GM12878 (cell line): ENCODE results near the gene CELF2. TPM values are rescaled to one million over a fixed set of nuclear protein-coding genes. Genes with fewer than 3 reads are reported as not detected.

Experiments
- ATAC-seq: fragments of 200-7000 bp; cut with Tn5 transposase; 3 replicates; pipeline ENCODE4 v1.9.1; 2020; ENCODE audit warnings: mild to moderate bottlenecking, moderate library complexity
- BruUV-seq: library from RNA; stranded (reverse); fragments of 400-500 nt; replicated peaks from 2 replicates; lab custom pipeline; 2021; lab: Mats Ljungman, UMichigan
- CTCF ChIA-PET: fragments of 300-600 bp; sonication (Branson Sonifier 250); formaldehyde crosslinking; extraction: SDS; loops from one replicate; lab custom pipeline; 2021; ENCODE audit warnings: inconsistent platforms; lab: Yijun Ruan, JAX
- POLR2A ChIA-PET: fragments of 350-600 bp; formaldehyde crosslinking; extraction: SDS; loops from one replicate; lab custom pipeline; 2021; ENCODE audit warnings: inconsistent platforms; lab: Charles Lee
- RAD21 ChIA-PET: fragments of 300-600 bp; sonication (Branson Sonifier 250); formaldehyde crosslinking; loops from one replicate; lab custom pipeline; 2023; ENCODE audit warnings: antibody characterized with exemption; ENCODE audit not compliant: unreplicated experiment; lab: Charles Lee
- SMC1A ChIA-PET: fragments of 300-600 bp; sonication (Branson Sonifier 250); formaldehyde crosslinking; loops from one replicate; lab custom pipeline; 2023; ENCODE audit not compliant: unreplicated experiment, uncharacterized antibody; lab: Charles Lee
- DNase-seq: peaks from one replicate; pipeline ENCODE4 v3.0.0-alpha.2; 2011; ENCODE audit warnings: low read depth, low spot score
- FAIRE-seq: peaks from 3 replicates; lab custom pipeline; 2011; peaks lifted over from hg19 to GRCh38; lab: Jason Lieb, UNC
- H2AFZ ChIP-seq: 2 replicates; pipeline ENCODE4 v1.6.0; 2011; ENCODE audit warnings: low read depth, low read length, control low read depth; ENCODE audit not compliant: control insufficient read depth
- H3K27ac ChIP-seq: 2 replicates; pipeline ENCODE4 v1.5.1; 2011; ENCODE audit warnings: control low read depth; ENCODE audit not compliant: control insufficient read depth, insufficient read depth
- H3K27me3 ChIP-seq, 2 experiments: replicated peaks in 1 of 2; 2 replicates each; pipeline versions ENCODE4 v1.6.0 to v1.6.1; 2011; ENCODE audit warnings: low read length in 1 of 2; ENCODE audit not compliant: control insufficient read depth in 2 of 2, insufficient read depth in 2 of 2
- H3K36me3 ChIP-seq, 2 experiments: 2 replicates each; pipeline ENCODE4 v1.5.1; 2011; ENCODE audit warnings: low read length in 1 of 2; ENCODE audit not compliant: control insufficient read depth in 2 of 2, insufficient read depth in 2 of 2
- H3K4me1 ChIP-seq: 2 replicates; pipeline ENCODE4 v1.6.1; 2011; ENCODE audit warnings: mild to moderate bottlenecking, low read length, moderate library complexity, mixed read lengths; ENCODE audit not compliant: control insufficient read depth, insufficient read depth
- H3K4me2 ChIP-seq: 2 replicates; pipeline ENCODE4 v1.6.0; 2011; ENCODE audit warnings: control low read depth; ENCODE audit not compliant: control insufficient read depth, insufficient read depth
- H3K4me3 ChIP-seq: fragments of 200-600 bp; sonication (generic); 2 replicates; pipeline ENCODE4 v1.5.1; 2016
- H3K79me2 ChIP-seq: 2 replicates; pipeline ENCODE4 v1.6.0; 2011; ENCODE audit warnings: low read length; ENCODE audit not compliant: control insufficient read depth, insufficient read depth
- H3K9ac ChIP-seq: 2 replicates; pipeline ENCODE4 v1.8.0; 2011; ENCODE audit warnings: low read length, control low read depth, mixed read lengths; ENCODE audit not compliant: control insufficient read depth, insufficient read depth
- H3K9me3 ChIP-seq: replicated peaks from 3 replicates; pipeline ENCODE4 v1.5.1; 2011; ENCODE audit warnings: mild to moderate bottlenecking, low read length; ENCODE audit not compliant: control insufficient read depth, insufficient read depth
- H4K20me1 ChIP-seq: 2 replicates; pipeline ENCODE4 v1.6.0; 2011; ENCODE audit not compliant: control insufficient read depth, insufficient read depth
- CBFB ChIP-seq: IDR thresholded peaks from 2 replicates; pipeline ENCODE4 v1.6.1; 2016; ENCODE audit warnings: antibody characterized with exemption, low read depth
- CREB1 ChIP-seq: IDR thresholded peaks from 2 replicates; pipeline ENCODE4 v1.6.1; 2012; ENCODE audit warnings: low read depth, mild to moderate bottlenecking, inconsistent platforms
- EED ChIP-seq: sonication (generic); IDR thresholded peaks from 2 replicates; pipeline ENCODE4 v1.6.1; 2016; ENCODE audit warnings: antibody characterized with exemption, low read depth
- FOXM1 ChIP-seq: IDR thresholded peaks from 2 replicates; pipeline ENCODE4 v1.6.1; 2012; ENCODE audit warnings: low read depth, mild to moderate bottlenecking, inconsistent platforms, low read length, moderate library complexity
- IRF3 ChIP-seq: fragments of 450-650 bp; IDR thresholded peaks from 2 replicates; pipeline ENCODE4 v1.6.1; 2014; ENCODE audit warnings: mild to moderate bottlenecking
- NFIC ChIP-seq: IDR thresholded peaks from 2 replicates; pipeline ENCODE4 v1.6.1; 2012; ENCODE audit warnings: low read depth, mild to moderate bottlenecking, inconsistent platforms, low read length, moderate library complexity
- NRF1 ChIP-seq: conservative IDR thresholded peaks from 2 replicates; pipeline ENCODE4 v1.6.1; 2011; ENCODE audit warnings: mild to moderate bottlenecking, low read depth, low read length, improper control_type of control experiment
- POLR2A ChIP-seq: IDR thresholded peaks from 2 replicates; pipeline ENCODE4 v1.6.1; 2011; ENCODE audit warnings: low read depth, mild to moderate bottlenecking, low read length
- RUNX3 ChIP-seq: IDR thresholded peaks from 2 replicates; pipeline ENCODE4 v1.6.1; 2012; ENCODE audit warnings: low read length, inconsistent platforms
- ZBTB33 ChIP-seq: fragments of 450-650 bp; IDR thresholded peaks from 2 replicates; pipeline ENCODE4 v1.6.1; 2017; ENCODE audit warnings: mild to moderate bottlenecking
- WGBS: methylation state at CpG from one replicate; pipeline ENCODE4 v1.1.6; 2016; ENCODE audit warnings: low lambda C conversion rate; ENCODE audit not compliant: insufficient replicate concordance, insufficient coverage; ENCODE audit errors: missing lambda C conversion rate; 5-methylcytosine and 5-hydroxymethylcytosine counted together
- in situ Hi-C: fragments of 300-500 bp; cut with MboI; formaldehyde crosslinking; loops from 9 replicates; pipeline ENCODE4 v1.14.3; 2018; ENCODE audit warnings: mixed read lengths
- intact Hi-C: fragments of 100-400 bp; cut with micrococcal nuclease; formaldehyde crosslinking; loops from one replicate; pipeline ENCODE4 v1.14.2; 2022; ENCODE audit not compliant: unreplicated experiment
- polyA plus RNA-seq, 11 experiments: library from polyadenylated mRNA; depleted of rRNA in 4 of 11; unstranded in 6 of 11; stranded (reverse) in 5 of 11; fragments of >200 nt; fragmentation: Nextera tagmentation in 4 of 11; fragmentation: Illumina TruSeq in 1 of 11; extraction: Ambion mirVana in 4 of 11; extraction: Trizol in 1 of 11; gene quantifications; 1 replicate in 1 of 11; 2 replicates in 10 of 11; pipeline versions ENCODE4 v1.2.1 to v1.2.3, GENCODE V29; 2011 to 2016; ENCODE audit warnings: inconsistent platforms in 2 of 11, missing spikeins in 2 of 11, low read depth in 1 of 11
- total RNA-seq, 4 experiments: library from RNA; depleted of rRNA in 3 of 4; stranded (reverse); fragments of >200 nt in 3 of 4; fragmentation: Illumina TruSeq in 1 of 4; extraction: Trizol in 1 of 4; gene quantifications; 2 replicates each; pipeline versions ENCODE4 v1.2.1 to v1.2.3, GENCODE V29; 2013 to 2021

CELF2 gene
- total and polyA plus RNA-seq, 10 of the 15 experiments (the other 5 are each of a cell fraction or from before 2014, with no cell fraction given), result 20.8 to 129 (median 86.3) TPM

GRCh38 chr10:11320809-11321520 is 303.3 kb downstream of the CELF2 start:
- Histone ChIP-seq H3K4me3 (no peak overlapping the region), H3K27me3 (no peaks in the 10 kb centered on the region), H3K27ac (no peak overlapping the region), H3K9me3 (no peaks in the 10 kb centered on the region), H3K36me3 (peaks cover 40 to 61% of the 10 kb centered on the region in 2 experiments), H4K20me1 (no peaks in the 10 kb centered on the region), H2AFZ (no peak overlapping the region), H3K4me2 (no peak overlapping the region), H3K79me2 (no peaks in the 10 kb centered on the region), H3K9ac (no peak overlapping the region), H3K4me1 (peaks cover 26% of the 10 kb centered on the region)
- no peak for TF ChIP-seq IRF3
- TF ChIP-seq POLR2A, result peak; percentile 58
- intact Hi-C loops, result no loop called here
- FAIRE-seq, result no peak
- ChIA-PET CTCF (interaction anchor here (1.4 kb wide), 1 partner anchor 8 kb away, joined by 4 read pairs; no protein-coding TSS in a partner anchor), SMC1A (no interaction called here), RAD21 (no interaction called here), POLR2A (no interaction called here)
- no peak for DNase-seq
- in situ Hi-C loops, result no loop called here
- 92% methylated on average over 17 of the region's 17 CpGs for WGBS
- ATAC-seq, result no peak
- no TSS peak for BruUV-seq

GRCh38 chr10:11322698-11323097 is 305.0 kb downstream of the CELF2 start:
- 0% methylated on average over 1 of the region's 1 CpG for WGBS
- Histone ChIP-seq H3K27me3 (no peaks in the 10 kb centered on the region), H3K27ac (peak overlapping the region; percentile 8), H3K36me3 (peaks cover 37 to 61% of the 10 kb centered on the region in 2 experiments), H3K79me2 (no peaks in the 10 kb centered on the region), H3K4me2 (no peak overlapping the region), H2AFZ (no peak overlapping the region), H3K9me3 (no peaks in the 10 kb centered on the region), H3K9ac (peak overlapping the region; percentile 14; the same call in 1 of the 2 replicates), H3K4me1 (peaks cover 26% of the 10 kb centered on the region), H4K20me1 (no peaks in the 10 kb centered on the region), H3K4me3 (no peak overlapping the region)
- DNase-seq (no peak), ATAC-seq (peak; percentile 49), FAIRE-seq (no peak)
- POLR2A ChIA-PET, result no interaction called here
- CTCF ChIA-PET, result no interaction called here
- BruUV-seq, result no TSS peak
- intact Hi-C loops, result no loop called here
- RAD21 ChIA-PET, result no interaction called here
- SMC1A ChIA-PET, result no interaction called here
- in situ Hi-C loops, result no loop called here
- TF ChIP-seq ZBTB33 (no peak), EED (0 out of 2 replicates have a peak, but pooled peaks have one; percentile 40), CBFB (0 out of 2 replicates have a peak, but pooled peaks have one; percentile 21), CREB1 (peak; percentile 46; the same call in 1 of the 2 replicates), NRF1 (no peak), RUNX3 (peak; percentile 68), NFIC (peak; percentile 68), FOXM1 (peak; percentile 42; the same call in 1 of the 2 replicates)
